Endometrial microvascular endothelial cells (primary cell): ENCODE results near the gene CCSER1. TPM values are rescaled to one million over a fixed set of nuclear protein-coding genes. Genes with fewer than 3 reads are reported as not detected.
"Not testable (repeated sequence)": the region's sequence is repeated elsewhere in the genome, so short reads cannot be mapped to it uniquely, and the experiment has no call there.

Experiments used
- in situ Hi-C: cut with HindIII; loops from 2 replicates; pipeline ENCODE4 v1.10.0; 2017; ENCODE audit warnings: low sequenced_read_pairs, low pct_unique_long_range_greater_than_20kb; ENCODE audit errors: inconsistent ontology term
- total RNA-seq: library from RNA; depleted of rRNA; stranded (reverse); fragments of >200 nt; gene quantifications from one replicate; pipeline ENCODE4 v1.2.3, GENCODE V29; 2015; ENCODE audit errors: inconsistent ontology term

CCSER1 gene
- total RNA-seq, 1 donor from 2014 or later, result 2.0 TPM

DNA sequence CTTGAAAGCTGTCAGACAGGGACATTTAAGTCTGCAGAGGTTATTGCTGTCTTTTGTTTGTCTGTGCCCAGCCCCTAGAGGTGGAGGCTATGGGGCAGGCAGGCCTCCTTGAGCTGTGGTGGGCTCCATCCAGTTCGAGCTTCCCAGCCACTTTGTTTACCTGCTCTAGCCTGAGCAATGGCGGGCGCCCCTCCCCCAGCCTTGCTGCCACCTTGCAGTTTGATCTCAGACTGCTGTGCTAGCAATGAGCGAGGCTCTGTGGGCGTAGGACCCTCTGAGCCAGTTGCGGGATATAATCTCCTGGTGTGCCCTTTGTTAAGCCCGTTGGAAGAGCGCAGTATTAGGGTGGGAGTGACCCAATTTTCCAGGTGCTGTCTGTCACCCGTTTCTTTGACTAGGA is 357.7 kb downstream of the CCSER1 start:
- in situ Hi-C loops, result not testable (repeated sequence)

DNA sequence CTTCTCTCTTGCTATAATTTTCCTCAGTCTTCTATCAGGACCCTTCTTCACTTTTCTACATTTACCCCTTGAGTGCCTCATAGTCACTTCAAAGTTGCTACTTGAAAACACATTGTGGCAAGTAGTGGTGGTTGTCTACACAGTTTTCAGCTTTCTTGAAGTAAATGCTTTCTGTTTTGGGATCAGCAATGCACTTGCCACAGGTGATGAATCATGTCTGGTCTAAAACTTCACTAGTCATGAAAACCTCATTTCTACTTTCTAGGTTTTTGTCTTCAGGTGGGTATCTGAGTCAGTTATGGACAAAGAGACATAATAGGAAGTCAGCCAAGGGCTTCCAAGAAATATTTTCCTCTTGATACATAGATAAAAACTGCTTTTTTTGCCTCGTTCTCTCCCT is 359.2 kb downstream of the CCSER1 start:
- in situ Hi-C loops, result no loop called here

DNA sequence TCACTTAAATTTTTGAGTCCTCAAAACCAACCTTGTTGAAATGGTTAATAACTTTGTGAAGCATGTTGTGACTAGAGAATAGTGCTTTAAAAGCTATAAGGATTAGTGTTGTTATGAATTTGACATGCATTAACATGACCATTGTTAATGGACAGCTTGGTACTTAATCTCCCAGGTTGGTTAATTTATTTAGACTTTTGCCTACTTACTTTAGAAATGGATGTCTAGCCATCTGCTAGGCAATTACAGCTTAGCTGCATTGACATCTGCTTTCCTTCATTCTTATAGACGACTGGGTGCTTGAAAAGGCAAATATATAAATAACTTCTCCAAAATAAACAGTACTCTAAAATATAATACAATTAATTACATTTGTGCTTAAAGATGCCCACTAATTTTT is 368.0 kb downstream of the CCSER1 start:
- in situ Hi-C loops, result no loop called here

DNA sequence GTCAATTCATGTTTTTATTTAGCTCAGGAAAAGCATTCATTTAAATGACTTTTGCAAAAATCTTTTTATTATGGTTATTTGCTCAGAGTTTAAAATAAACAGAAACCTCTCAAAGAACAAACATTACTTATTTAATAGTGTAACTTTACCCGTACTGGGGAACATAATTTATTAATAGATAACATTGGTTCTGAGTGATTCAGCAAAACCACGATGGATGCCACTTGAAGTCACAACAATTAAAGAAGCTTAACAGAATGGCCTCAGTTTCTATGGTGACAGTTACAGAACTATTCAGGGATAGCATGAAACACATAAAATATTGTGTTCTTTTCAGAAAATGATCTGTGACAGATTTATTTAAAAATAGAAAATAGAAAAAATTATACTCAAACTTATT is 368.7 kb downstream of the CCSER1 start:
- in situ Hi-C loops, result no loop called here

DNA sequence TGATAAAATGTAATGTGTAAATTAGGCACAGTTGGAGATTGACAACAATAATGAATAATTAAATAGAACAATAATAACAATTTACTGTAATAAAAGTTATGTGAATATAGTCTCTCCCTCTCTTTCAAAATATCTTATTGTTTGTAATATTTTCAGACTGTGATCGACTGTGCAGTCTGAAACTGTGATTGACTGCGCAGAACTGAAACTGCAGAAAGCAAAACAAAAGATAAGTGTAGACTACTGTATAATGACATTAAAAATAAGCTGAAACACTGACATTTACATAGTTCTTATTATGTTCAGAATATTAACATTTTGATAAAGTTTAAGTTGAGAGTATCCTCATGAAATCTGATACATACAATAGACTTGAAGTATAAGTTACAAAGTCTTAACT is 371.0 kb downstream of the CCSER1 start:
- in situ Hi-C loops, result no loop called here

DNA sequence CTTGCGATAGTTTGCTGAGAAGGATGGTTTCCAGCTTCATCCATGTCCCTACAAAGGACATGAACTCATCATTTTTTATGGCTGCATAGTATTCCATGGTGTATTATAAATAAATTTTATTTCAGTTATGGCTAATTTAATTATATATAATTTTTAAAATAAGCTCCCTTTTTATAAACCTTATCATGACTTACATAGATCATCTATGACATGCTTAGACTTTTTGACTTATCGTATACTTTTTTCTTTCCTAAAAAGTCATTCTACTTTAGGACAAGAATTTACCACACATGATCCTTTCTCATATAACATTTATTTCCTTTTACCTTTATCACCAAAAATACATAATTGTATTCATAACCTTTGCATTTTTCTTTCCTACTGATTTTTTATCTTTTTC is 376.5 kb downstream of the CCSER1 start:
- in situ Hi-C loops, result no loop called here

DNA sequence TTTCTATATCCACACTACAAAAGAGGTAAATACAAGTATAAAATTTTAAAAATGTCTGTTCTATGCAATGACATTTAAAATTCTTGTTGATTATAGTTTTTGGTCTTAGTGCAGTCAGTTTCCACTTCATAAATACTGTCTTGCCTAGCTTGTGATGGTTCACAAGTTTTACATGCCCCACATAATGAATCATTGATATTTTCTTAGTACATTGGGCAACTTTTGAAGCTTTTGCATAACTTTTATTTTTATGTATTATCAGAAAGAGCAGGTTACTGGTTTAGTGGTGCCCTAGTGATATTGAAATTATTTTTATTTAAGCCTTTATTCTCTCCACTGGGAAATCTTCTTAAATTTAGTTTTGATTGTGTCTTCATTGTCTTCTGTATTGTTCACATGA is 388.0 kb downstream of the CCSER1 start:
- in situ Hi-C loops, result no loop called here

DNA sequence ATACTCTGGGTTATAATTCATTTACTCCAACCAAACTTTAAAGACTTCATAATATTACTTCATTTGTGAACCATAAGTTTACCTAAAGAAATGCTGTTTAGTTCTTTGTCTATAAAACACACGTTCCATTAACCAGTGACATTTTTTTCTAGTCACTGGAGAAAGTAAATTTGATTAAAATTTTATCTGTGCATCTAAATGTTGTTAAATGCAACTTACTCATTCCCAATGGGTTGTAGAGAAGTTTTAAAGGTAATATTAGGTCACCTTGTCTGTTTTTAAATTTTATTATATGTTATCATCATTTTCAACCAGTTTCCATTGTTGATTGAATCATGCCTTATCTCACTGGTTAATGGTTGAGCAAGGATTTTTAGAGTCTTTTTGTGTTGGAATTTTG is 401.4 kb downstream of the CCSER1 start:
- in situ Hi-C loops, result no loop called here

DNA sequence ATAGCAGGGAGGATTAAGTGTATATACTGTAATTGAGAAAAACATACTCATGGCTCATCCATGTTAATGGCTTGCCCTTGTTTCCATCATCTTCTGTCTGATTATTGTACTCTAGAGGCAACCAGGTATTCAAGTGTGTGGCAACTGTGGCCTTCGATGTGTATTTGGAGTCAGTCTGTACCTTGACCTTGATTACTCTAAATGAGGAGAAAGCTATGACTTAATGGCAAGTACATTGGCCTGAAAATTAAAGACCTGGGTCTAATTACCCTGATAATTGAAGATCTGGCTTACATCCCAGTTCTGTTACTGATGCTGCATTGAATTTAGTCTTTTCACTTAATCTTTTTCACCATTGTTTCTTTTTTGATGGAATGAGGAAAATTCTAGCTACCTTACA is 409.2 kb downstream of the CCSER1 start:
- in situ Hi-C loops, result no loop called here

DNA sequence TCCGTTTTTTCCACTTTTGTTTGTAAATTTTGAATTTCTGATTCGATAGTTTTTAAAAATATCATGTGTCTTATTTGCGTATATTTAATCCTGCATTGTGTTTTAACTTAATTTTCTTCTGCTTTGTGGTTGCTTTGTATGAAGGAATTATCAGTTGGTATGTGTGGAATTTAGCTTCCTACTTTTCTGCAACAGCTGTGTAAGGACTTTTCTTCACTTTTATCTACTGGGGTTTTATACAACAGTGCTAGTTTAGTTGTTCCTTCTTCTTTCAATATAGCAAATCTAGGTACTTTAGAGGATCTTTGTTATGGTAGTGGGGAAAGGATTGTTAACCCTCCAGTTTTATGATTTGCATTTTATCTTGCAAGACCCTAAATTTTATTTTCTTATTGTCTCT is 410.3 kb downstream of the CCSER1 start:
- in situ Hi-C loops, result no loop called here

DNA sequence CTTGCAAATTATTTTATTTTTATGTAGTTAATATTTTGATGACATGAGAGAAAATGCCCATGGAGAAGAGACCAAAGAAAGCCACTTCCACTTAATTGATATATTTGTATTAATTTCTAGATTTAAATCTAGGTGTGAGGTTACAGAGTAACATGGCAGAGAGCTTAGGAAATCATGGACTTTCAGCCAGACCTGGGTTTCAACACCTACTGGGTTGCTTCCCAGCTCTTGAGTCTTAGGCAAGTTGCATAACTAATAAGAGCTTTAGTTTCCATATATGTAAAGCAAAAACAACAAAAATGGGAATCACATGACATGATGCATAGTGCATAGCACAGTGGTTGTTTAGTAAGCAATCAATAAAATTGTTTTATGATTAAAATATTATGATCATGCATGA is 413.3 kb downstream of the CCSER1 start:
- in situ Hi-C loops, result no loop called here

DNA sequence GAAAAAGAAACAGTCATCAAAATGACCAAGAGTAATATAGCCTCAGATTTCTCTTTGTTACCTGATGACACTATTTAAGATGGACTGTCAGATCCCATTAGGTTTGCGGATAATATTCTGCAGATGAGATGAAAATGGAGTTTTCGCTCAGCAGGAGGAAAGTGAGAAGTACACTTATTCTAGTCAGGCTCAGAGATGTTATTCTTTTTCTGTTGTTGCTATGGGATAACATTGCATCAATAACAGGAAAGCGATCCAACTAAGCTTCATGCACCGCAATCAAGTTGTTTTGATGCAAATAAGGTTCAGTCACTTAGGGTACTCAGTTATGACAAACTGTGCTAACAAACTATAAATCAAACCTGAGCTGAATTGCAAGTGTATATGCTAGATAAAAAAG is 415.0 kb downstream of the CCSER1 start:
- in situ Hi-C loops, result no loop called here

DNA sequence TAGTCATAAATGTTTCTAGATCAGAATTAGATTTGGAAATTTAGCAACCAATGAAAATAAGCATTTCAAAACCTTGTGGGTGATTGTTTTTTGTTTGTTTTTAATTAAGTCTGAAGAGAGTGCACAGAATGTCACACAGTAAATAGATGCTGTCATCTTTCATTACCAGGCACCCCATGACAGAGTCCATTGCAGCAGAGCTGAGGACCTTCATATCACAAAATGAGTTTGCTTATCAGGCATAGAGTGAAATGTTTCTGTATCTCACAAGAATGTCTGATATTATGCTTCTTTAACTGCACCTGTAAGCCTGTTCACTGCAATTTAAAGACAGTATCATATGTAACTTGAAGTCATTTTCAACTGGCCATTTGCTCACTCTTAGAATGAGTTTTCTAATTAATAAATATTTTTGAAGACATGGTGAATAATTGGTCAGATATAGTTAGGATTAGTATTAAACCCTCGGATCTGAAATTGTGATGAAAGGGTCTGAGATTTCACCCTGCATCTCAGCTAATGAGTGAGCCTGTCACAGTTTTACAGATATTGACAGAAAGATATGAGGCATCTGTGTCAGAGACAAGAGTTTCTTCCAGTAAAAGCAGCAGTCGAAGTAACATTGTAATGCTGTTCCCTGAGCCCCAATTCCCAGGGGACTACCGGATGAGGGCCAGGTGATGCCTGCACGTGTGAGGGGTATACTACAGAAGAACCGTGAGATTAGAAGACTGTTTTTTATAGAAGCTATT is 416.4 kb downstream of the CCSER1 start:
- in situ Hi-C loops, result no loop called here

DNA sequence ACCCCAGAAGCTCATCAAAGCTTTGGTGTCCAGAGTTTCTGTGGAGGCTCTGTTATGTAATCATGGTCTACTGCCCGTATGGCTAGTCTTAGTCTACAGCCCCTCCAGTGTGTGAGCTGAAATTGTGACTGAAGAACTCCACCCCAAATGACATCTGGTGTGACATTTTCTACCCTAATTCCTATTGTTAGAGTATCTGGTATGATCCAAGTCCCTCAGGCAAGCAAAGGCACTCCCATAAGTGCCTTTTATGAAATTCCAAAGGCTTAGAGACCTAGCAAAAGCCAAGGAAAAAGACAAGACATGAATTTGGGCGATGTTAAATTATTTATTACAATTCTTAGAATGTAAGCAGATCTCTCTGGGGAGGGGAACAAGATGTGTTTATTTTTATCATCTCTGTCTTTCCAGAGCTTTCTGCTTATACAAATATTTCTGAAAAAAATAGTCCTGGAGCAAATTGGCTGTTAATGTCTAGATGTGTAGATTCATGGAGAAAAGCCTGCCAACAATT is 417.4 kb downstream of the CCSER1 start:
- in situ Hi-C loops, result no loop called here

DNA sequence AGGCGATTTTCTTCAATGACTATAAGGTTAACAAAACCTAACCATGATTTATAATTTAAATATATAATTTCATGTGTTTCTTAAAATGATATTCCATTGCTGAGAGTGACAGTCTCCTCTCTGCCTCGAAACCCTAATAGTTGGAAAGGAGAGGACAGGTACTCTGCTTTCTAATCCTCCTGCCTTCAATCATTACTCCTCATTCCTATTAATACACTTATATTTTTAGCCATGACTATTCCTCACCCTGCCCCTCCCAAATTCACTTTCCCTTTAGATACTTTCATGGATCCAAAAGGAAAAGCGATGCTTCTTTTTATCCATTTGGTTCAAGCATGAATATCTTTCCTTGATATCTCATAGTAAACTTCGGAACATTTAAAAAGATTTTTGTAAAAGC is 418.2 kb downstream of the CCSER1 start:
- in situ Hi-C loops, result no loop called here

DNA sequence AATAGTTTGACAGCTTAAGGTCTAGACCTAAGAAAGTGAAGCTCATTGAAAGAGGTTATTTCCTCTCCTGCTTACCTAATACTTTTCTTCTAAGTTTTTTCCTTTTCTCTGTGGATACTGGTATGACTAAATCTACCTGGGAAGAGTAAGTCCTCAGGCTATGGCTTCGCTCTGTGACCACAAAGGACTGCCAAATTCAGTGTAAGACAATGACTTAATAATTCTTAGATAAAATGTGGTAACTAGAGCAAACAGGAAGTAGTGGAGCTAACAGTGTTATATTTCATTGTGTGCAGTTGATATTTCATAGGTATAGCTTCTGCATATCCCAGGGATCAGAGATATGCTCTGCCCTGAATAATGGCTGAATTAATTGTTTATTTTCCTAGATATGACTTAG is 418.9 kb downstream of the CCSER1 start:
- in situ Hi-C loops, result no loop called here

DNA sequence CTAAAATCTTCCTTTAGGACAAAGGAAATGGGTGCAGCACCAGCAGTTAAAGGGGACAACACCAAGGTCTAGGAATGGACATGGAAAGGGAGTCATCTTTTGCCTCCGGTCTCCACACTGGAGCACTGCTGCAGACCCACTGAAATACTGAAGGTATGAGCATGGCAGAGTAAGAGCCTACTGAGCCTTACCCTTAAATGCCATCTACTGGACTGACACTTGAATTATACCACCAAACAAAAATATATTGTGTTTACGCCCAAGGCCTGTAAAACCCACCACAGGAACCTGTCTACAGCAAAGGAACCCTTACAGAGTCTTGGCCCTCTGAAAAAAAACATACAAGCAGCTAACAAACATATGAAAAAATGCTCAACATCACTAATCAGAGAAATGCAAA is 443.4 kb downstream of the CCSER1 start:
- in situ Hi-C loops, result no loop called here

DNA sequence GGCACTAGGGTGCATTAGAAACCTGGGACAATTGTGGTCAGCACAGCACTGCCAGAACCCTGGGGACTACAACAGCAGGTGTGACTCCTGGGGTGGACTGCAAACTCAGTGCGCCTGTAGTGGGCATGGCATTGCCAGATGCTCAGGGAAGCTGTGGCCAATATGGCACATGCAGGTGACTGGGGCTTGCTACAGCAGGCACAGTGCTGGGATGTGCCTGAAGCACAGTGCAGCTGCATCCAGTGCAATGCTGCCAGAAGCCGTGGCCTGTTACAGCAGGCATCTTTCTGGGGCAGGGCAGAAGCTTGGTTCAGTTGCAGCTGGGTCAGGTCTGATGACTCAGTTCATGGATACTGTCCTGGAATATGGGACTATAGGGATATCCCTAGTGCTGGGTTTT is 445.8 kb downstream of the CCSER1 start:
- in situ Hi-C loops, result no loop called here

DNA sequence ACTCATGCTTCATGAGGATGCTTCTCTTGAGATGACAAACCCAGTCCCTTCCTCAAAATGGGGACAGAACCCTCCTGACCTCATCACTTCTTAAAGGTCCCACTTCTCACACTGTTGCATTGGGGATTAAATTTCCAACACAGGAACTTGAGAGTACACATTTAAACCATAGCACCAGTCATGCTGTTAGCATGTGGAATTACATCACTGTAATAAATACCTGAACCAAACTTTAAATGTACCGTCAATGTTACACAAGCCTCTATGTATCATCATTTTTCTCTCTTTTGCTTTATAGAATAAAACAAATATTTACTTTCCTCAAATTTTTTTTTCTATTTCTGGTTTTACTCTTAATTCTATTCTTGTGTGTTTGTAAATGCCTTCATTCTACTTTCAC is 448.2 kb downstream of the CCSER1 start:
- in situ Hi-C loops, result no loop called here

DNA sequence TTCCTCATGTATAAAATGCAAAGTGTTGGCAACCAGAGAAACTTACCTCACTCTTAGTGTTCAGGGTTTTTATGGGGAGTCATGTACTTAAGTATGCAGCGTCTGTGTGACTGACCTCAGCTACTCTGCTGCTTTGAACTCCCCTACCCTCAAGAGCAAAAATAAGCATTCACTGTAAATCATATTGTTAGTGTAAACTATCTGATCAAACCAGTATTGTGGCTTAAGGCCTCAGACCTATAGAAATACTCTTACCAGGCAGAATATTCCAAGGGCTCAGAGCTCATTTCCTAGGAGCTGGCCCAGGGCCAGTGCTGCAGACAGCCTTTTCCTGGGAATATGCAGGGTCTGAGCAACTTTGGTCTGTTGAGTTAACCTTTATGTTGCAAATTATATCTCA is 453.1 kb downstream of the CCSER1 start:
- in situ Hi-C loops, result no loop called here

DNA sequence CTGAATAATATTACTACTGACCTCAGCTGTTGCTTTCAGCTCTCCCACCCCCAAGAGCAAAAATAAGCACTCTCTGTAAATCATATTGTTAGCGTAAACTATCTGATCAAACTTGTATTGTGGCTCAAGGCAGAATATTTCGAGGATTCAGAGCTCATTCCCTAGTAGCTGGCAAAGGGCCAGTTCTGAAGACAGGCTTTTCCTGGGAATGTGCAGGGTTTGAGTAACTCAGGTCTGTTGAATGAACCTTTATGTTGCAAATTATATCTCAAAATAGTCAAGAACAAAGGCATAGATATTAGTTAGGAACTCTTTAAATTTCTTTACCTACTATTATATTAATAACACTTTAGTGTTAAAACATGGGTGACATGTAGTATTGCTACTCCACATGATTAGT is 454.9 kb downstream of the CCSER1 start:
- in situ Hi-C loops, result no loop called here
